GM23338 (cell line): ENCODE measurements around the gene KCNAB2. TPM values are rescaled to one million over a fixed set of nuclear protein-coding genes. Genes with fewer than 3 reads are reported as not detected.

ENCODE experiments used
- ATAC-seq: fragments of 200-7000 bp; cut with Tn5 transposase; 3 replicates; pipeline ENCODE4 v1.9.1; 2020
- DNase-seq: peaks from one replicate; pipeline ENCODE4 v3.0.0-alpha.2; 2015; ENCODE audit warnings: low spot score
- H2AFZ ChIP-seq: fragments of 200-600 bp; sonication (generic); 2 replicates; pipeline ENCODE4 v1.8.0; 2016; ENCODE audit warnings: antibody characterized with exemption, mild to moderate bottlenecking, moderate library complexity
- H3F3A ChIP-seq: fragments of 200-600 bp; sonication (generic); replicated peaks from 2 replicates; pipeline ENCODE4 v1.8.0; 2017; ENCODE audit warnings: antibody characterized with exemption, mixed run types, low read depth
- H3K27ac ChIP-seq: fragments of 200-600 bp; sonication (generic); 2 replicates; pipeline ENCODE4 v1.6.1; 2016; ENCODE audit warnings: low read depth
- H3K27me3 ChIP-seq: fragments of 200-600 bp; sonication (generic); 2 replicates; pipeline ENCODE4 v1.8.0; 2016; ENCODE audit warnings: mild to moderate bottlenecking, mixed run types, moderate library complexity; ENCODE audit not compliant: insufficient read depth
- H3K36me3 ChIP-seq: fragments of 200-600 bp; sonication (generic); 2 replicates; pipeline ENCODE4 v1.8.0; 2016; ENCODE audit warnings: mild to moderate bottlenecking; ENCODE audit not compliant: insufficient read depth
- H3K4me1 ChIP-seq: fragments of 200-600 bp; sonication (generic); 2 replicates; pipeline ENCODE4 v1.8.0; 2016; ENCODE audit warnings: mild to moderate bottlenecking, moderate library complexity; ENCODE audit not compliant: insufficient read depth
- H3K4me2 ChIP-seq: fragments of 200-600 bp; sonication (generic); 2 replicates; pipeline ENCODE4 v1.7.1; 2017; ENCODE audit warnings: mixed run types
- H3K4me3 ChIP-seq: fragments of 200-600 bp; sonication (generic); 2 replicates; pipeline ENCODE4 v1.6.1; 2016; ENCODE audit warnings: mixed run types
- H3K79me2 ChIP-seq: fragments of 200-600 bp; sonication (generic); replicated peaks from 2 replicates; pipeline ENCODE4 v1.8.0; 2017; ENCODE audit warnings: mild to moderate bottlenecking; ENCODE audit not compliant: insufficient read depth
- H3K9me2 ChIP-seq: fragments of 200-600 bp; sonication (generic); 2 replicates; pipeline ENCODE4 v1.8.0; 2017; ENCODE audit not compliant: insufficient read depth
- H4K20me1 ChIP-seq: fragments of 200-600 bp; sonication (generic); replicated peaks from 2 replicates; pipeline ENCODE4 v1.8.0; 2017; ENCODE audit warnings: mild to moderate bottlenecking; ENCODE audit not compliant: insufficient read depth
- H3K27ac Mint-ChIP-seq: 2 replicates; pipeline ENCODE4 v1.8.0; 2020; ENCODE audit warnings: inconsistent platforms, mild to moderate bottlenecking, moderate library complexity, mixed read lengths
- H3K27me3 Mint-ChIP-seq: 3 replicates; pipeline ENCODE4 v1.8.0; 2022; ENCODE audit warnings: low read depth, mild to moderate bottlenecking, moderate library complexity, mixed read lengths, inconsistent platforms; ENCODE audit not compliant: insufficient read depth, poor library complexity
- H3K36me3 Mint-ChIP-seq: 3 replicates; pipeline ENCODE4 v1.8.0; 2021; ENCODE audit warnings: low read depth, mild to moderate bottlenecking, inconsistent platforms, moderate library complexity, mixed read lengths
- H3K4me1 Mint-ChIP-seq: 3 replicates; pipeline ENCODE4 v1.8.0; 2020; ENCODE audit warnings: mild to moderate bottlenecking, inconsistent platforms, mixed read lengths
- H3K4me3 Mint-ChIP-seq: 3 replicates; pipeline ENCODE4 v1.8.0; 2021; ENCODE audit warnings: moderate library complexity, mild to moderate bottlenecking, inconsistent platforms, mixed read lengths
- H3K9me3 Mint-ChIP-seq: 3 replicates; pipeline ENCODE4 v1.8.0; 2020; ENCODE audit warnings: moderate library complexity, mild to moderate bottlenecking, inconsistent platforms, mixed read lengths
- CREB1 ChIP-seq: fragments of 250-450 bp; sonication (Bioruptor Pico); IDR thresholded peaks from 2 replicates; pipeline ENCODE4 v1.5.0; 2020; ENCODE audit warnings: low read depth, mild to moderate bottlenecking, moderate library complexity
- CTCF ChIP-seq, 2 experiments: fragments of 200-600 bp in 1 of 2; sonication (generic) in 1 of 2; conservative IDR thresholded peaks; 2 replicates each; pipeline versions ENCODE4 v1.5.1 to v1.6.1; 2016 to 2017; ENCODE audit warnings: antibody characterized with exemption in 2 of 2, low read depth in 2 of 2, mild to moderate bottlenecking in 2 of 2, moderate library complexity in 1 of 2
- EZH2phosphoT487 ChIP-seq: fragments of 200-600 bp; sonication (generic); IDR thresholded peaks from one replicate; pipeline ENCODE4 v1.8.1; 2018; ENCODE audit warnings: antibody characterized with exemption; ENCODE audit not compliant: unreplicated experiment
- polyA plus RNA-seq: library from polyadenylated mRNA; unstranded; fragments of >200 nt; fragmentation: Nextera tagmentation; extraction: Ambion mirVana; gene quantifications from 2 replicates; pipeline ENCODE4 v1.2.1, GENCODE V29; 2016
- total RNA-seq: library from RNA; depleted of rRNA; stranded (reverse); fragments of >200 nt; shearing (Covaris generic); gene quantifications from 2 replicates; pipeline ENCODE4 v1.2.3, GENCODE V29; 2014
- TF ChIP-seq, protein P1 (sequence below): IDR thresholded peaks from one replicate; pipeline ENCODE4 v1.6.1; 2018; ENCODE audit warnings: antibody characterized with exemption; ENCODE audit not compliant: unreplicated experiment

Gene KCNAB2
- total and polyA plus RNA-seq, 2 experiments from 2014 or later, result 3.0 to 3.7 TPM

- TF ChIP-seq, protein P1, sequence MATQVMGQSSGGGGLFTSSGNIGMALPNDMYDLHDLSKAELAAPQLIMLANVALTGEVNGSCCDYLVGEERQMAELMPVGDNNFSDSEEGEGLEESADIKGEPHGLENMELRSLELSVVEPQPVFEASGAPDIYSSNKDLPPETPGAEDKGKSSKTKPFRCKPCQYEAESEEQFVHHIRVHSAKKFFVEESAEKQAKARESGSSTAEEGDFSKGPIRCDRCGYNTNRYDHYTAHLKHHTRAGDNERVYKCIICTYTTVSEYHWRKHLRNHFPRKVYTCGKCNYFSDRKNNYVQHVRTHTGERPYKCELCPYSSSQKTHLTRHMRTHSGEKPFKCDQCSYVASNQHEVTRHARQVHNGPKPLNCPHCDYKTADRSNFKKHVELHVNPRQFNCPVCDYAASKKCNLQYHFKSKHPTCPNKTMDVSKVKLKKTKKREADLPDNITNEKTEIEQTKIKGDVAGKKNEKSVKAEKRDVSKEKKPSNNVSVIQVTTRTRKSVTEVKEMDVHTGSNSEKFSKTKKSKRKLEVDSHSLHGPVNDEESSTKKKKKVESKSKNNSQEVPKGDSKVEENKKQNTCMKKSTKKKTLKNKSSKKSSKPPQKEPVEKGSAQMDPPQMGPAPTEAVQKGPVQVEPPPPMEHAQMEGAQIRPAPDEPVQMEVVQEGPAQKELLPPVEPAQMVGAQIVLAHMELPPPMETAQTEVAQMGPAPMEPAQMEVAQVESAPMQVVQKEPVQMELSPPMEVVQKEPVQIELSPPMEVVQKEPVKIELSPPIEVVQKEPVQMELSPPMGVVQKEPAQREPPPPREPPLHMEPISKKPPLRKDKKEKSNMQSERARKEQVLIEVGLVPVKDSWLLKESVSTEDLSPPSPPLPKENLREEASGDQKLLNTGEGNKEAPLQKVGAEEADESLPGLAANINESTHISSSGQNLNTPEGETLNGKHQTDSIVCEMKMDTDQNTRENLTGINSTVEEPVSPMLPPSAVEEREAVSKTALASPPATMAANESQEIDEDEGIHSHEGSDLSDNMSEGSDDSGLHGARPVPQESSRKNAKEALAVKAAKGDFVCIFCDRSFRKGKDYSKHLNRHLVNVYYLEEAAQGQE, result no peak
- TF ChIP-seq CREB1 (CRISPR knock-in tag), result no peak
Observed at GRCh38 chr1:6108476-6108875, 62.8 kb downstream of the KCNAB2 start (continued).

DNA sequence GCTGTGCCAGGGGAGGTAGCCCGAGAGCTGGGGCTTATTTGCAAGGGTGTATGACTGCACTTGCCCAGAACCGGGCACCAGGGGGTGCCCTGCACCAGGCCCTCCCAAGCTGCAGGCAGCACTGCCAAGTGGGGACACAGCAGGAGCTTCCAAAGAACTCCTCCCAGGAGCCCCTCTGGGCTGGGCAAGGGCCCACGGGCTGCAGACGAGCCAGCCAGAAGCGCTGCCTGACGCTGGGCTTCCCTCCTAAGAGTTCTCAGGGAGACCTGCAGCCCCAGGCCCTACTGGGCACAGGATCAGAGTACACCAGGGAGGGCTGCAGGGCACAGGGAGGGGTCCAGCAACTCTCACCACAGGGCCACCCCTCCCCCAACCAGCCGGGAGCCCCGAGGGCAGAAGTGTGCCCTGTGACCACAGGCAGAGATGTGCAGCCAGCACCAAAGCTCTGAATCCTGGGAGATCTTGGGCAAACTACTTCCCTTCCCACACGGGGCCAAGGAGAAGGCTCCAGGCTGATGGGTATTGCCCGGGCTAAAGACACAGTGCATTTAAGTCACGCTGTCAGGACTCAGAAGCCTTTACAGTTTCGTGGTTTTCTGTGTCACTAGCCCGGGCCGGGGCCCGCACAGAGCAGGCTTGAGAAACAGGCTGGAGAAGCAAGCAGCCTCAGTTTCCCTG, 63.4 kb downstream of the KCNAB2 start:
- DNase-seq (peak; percentile 64), ATAC-seq (peak; percentile 87)
- Histone ChIP-seq H2AFZ (no peak overlapping the region), H3K27me3 (no peaks in the 10 kb centered on the region), H3K4me1 (no peaks in the 10 kb centered on the region), H3K27ac (no peak overlapping the region), H3F3A (no peaks in the 10 kb centered on the region), H3K4me3 (no peak overlapping the region), H3K36me3 (no peaks in the 10 kb centered on the region), H4K20me1 (no peaks in the 10 kb centered on the region), H3K9me2 (no peaks in the 10 kb centered on the region), H3K4me2 (no peak overlapping the region), H3K79me2 (no peaks in the 10 kb centered on the region)
- Mint-ChIP-seq H3K4me3 (no peak overlapping the region), H3K27ac (no peak overlapping the region), H3K27me3 (peaks cover 10% of the 10 kb centered on the region), H3K9me3 (no peaks in the 10 kb centered on the region), H3K36me3 (no peaks in the 10 kb centered on the region; the same call in 2 of the 3 replicates), H3K4me1 (no peaks in the 10 kb centered on the region)
- TF ChIP-seq, protein P1, result no peak
- TF ChIP-seq EZH2phosphoT487, result no peak
- peak; percentile 41 to 71 for TF ChIP-seq CTCF (conservative IDR thresholded peaks at IDR 0.05; ENCODE audit: low read depth in 2 of 2)
